Endothelial cell of umbilical vein (primary cell): ENCODE data around the gene PROC. TPM values are rescaled to one million over a fixed set of nuclear protein-coding genes. Genes with fewer than 3 reads are reported as not detected.

Experiments used
- BruUV-seq: library from RNA; stranded (reverse); fragments of 400-500 nt; replicated peaks from 2 replicates; lab custom pipeline; 2021; lab: Mats Ljungman, UMichigan
- CTCF ChIA-PET: fragments of 300-600, 350-600 bp; sonication (Branson Sonifier 250); formaldehyde crosslinking; loops from one replicate; lab custom pipeline; 2021; ENCODE audit warnings: antibody characterized with exemption, inconsistent platforms; lab: Charles Lee
- POLR2A ChIA-PET: fragments of 300-600, 350-600 bp; sonication (Branson Sonifier 250); formaldehyde crosslinking; loops from one replicate; lab custom pipeline; 2021; ENCODE audit warnings: antibody characterized with exemption, inconsistent platforms; lab: Charles Lee
- DNase-seq: peaks from one replicate; pipeline ENCODE4 v3.0.0-alpha.2; 2011; ENCODE audit warnings: low read depth, low spot score
- FAIRE-seq: peaks from 2 replicates; lab custom pipeline; 2011; peaks lifted over from hg19 to GRCh38; lab: Jason Lieb, UNC
- H2AFZ ChIP-seq: 2 replicates; pipeline ENCODE4 v1.6.0; 2012; ENCODE audit warnings: low read depth, low read length, control low read depth, inconsistent platforms
- H3K27ac ChIP-seq: 2 replicates; pipeline ENCODE4 v1.5.1; 2011; ENCODE audit warnings: low read depth, mild to moderate bottlenecking, control low read depth, low read length, moderate library complexity; ENCODE audit not compliant: insufficient read depth
- H3K27me3 ChIP-seq, 2 experiments: 2 replicates each; pipeline versions ENCODE4 v1.6.0 to v1.6.1; 2011; ENCODE audit warnings: low read length in 2 of 2, mixed read lengths in 1 of 2; ENCODE audit not compliant: control insufficient read depth in 2 of 2, insufficient read depth in 2 of 2
- H3K36me3 ChIP-seq, 2 experiments: 2 replicates in 1 of 2; 3 replicates in 1 of 2; pipeline ENCODE4 v1.5.1; 2011; ENCODE audit warnings: low read length in 2 of 2, mild to moderate bottlenecking in 1 of 2, moderate library complexity in 1 of 2; ENCODE audit not compliant: control insufficient read depth in 2 of 2, insufficient read depth in 2 of 2; ENCODE audit errors: extremely low read depth in 1 of 2
- H3K4me1 ChIP-seq: 3 replicates; pipeline ENCODE4 v1.5.1; 2011; ENCODE audit warnings: mild to moderate bottlenecking, low read length; ENCODE audit not compliant: control insufficient read depth, insufficient read depth; ENCODE audit errors: extremely low read depth
- H3K4me2 ChIP-seq: 2 replicates; pipeline ENCODE4 v1.6.1; 2011; ENCODE audit warnings: low read length, control low read depth, mixed read lengths; ENCODE audit not compliant: insufficient read depth
- H3K4me3 ChIP-seq, 3 experiments: fragments of 200-600 bp in 1 of 3; sonication (generic), shearing (Covaris generic) in 1 of 3; replicated peaks in 1 of 3; 2 replicates each; pipeline ENCODE4 v1.5.1; 2011 to 2016; ENCODE audit warnings: control low read depth in 3 of 3, low read length in 3 of 3, mild to moderate bottlenecking in 2 of 3, inconsistent platforms in 1 of 3, low read depth in 1 of 3, moderate library complexity in 1 of 3; ENCODE audit not compliant: insufficient read depth in 1 of 3
- H3K79me2 ChIP-seq: 2 replicates; pipeline ENCODE4 v1.6.0; 2012; ENCODE audit warnings: low read length, inconsistent platforms; ENCODE audit not compliant: control insufficient read depth, insufficient read depth
- H3K9ac ChIP-seq: replicated peaks from 2 replicates; pipeline ENCODE3; 2011; ENCODE audit warnings: low read length, control low read depth; ENCODE audit not compliant: insufficient read depth; ENCODE audit errors: extremely low read depth
- H3K9me1 ChIP-seq: replicated peaks from 3 replicates; pipeline ENCODE4 v1.6.0; 2011; ENCODE audit warnings: mild to moderate bottlenecking, low read length; ENCODE audit not compliant: control insufficient read depth, insufficient read depth; ENCODE audit errors: extremely low read depth
- H3K9me3 ChIP-seq: replicated peaks from 2 replicates; pipeline ENCODE4 v1.5.1; 2012; ENCODE audit warnings: low read length, inconsistent platforms; ENCODE audit not compliant: control insufficient read depth, insufficient read depth
- H4K20me1 ChIP-seq: replicated peaks from 2 replicates; pipeline ENCODE3; 2011; ENCODE audit warnings: mild to moderate bottlenecking, low read length; ENCODE audit not compliant: control insufficient read depth, insufficient read depth; ENCODE audit errors: extremely low read depth
- CTCF ChIP-seq, 2 donors: IDR thresholded peaks; 1 replicate in 1 of 2; 2 replicates in 1 of 2; pipeline ENCODE4 v1.5.1; 2011; ENCODE audit warnings: low read length in 2 of 2, mild to moderate bottlenecking in 2 of 2, moderate library complexity in 2 of 2, control low read depth in 1 of 2, inconsistent platforms in 1 of 2, low read depth in 1 of 2; ENCODE audit not compliant: insufficient read depth in 1 of 2; ENCODE audit errors: extremely low read depth in 1 of 2
- EZH2 ChIP-seq: IDR thresholded peaks from 2 replicates; pipeline ENCODE4 v1.6.1; 2012; ENCODE audit warnings: borderline replicate concordance, low read depth, mild to moderate bottlenecking, moderate library complexity, low read length, inconsistent platforms; ENCODE audit not compliant: severe bottlenecking
- FOS ChIP-seq: IDR thresholded peaks from 2 replicates; pipeline ENCODE4 v1.6.1; 2011; ENCODE audit warnings: mild to moderate bottlenecking, low read length, moderate library complexity, borderline replicate concordance; ENCODE audit not compliant: insufficient read depth
- GATA2 ChIP-seq: IDR thresholded peaks from 2 replicates; pipeline ENCODE4 v1.7.0; 2011; ENCODE audit warnings: low read depth, mild to moderate bottlenecking, moderate library complexity, mixed read lengths, low read length; ENCODE audit not compliant: insufficient read length, insufficient read depth
- JUN ChIP-seq: IDR thresholded peaks from 2 replicates; pipeline ENCODE4 v1.6.1; 2011; ENCODE audit warnings: borderline replicate concordance, low read depth; ENCODE audit not compliant: insufficient read length, insufficient read depth
- MAX ChIP-seq: IDR thresholded peaks from 2 replicates; pipeline ENCODE4 v1.6.1; 2011; ENCODE audit not compliant: insufficient read depth, insufficient read length
- MYC ChIP-seq: IDR thresholded peaks from one replicate; pipeline ENCODE4 v1.6.1; 2011; ENCODE audit warnings: mild to moderate bottlenecking, low read depth, low read length
- POLR2A ChIP-seq: IDR thresholded peaks from 2 replicates; pipeline ENCODE4 v1.6.1; 2012; ENCODE audit warnings: low read depth, mild to moderate bottlenecking, control low read depth, low read length
- POLR2AphosphoS5 ChIP-seq: IDR thresholded peaks from 2 replicates; pipeline ENCODE4 v1.6.1; 2012; ENCODE audit warnings: low read depth, mild to moderate bottlenecking, control low read depth, low read length, moderate library complexity; ENCODE audit not compliant: insufficient read depth
- dilution Hi-C: fragments of 300-500 bp; cut with MboI; formaldehyde crosslinking; loops from one replicate; pipeline ENCODE4 v1.15.0; 2019; ENCODE audit warnings: low sequenced_read_pairs; ENCODE audit not compliant: extremely low pct_ligation_motif_present
- intact Hi-C: fragments of 100-400 bp; cut with micrococcal nuclease; formaldehyde crosslinking; loops from one replicate; pipeline ENCODE4 v1.10.0; 2022
- polyA plus RNA-seq, 4 experiments: library from polyadenylated mRNA; depleted of rRNA in 3 of 4; stranded (reverse) in 3 of 4; unstranded in 1 of 4; fragments of >200 nt; gene quantifications; 2 replicates each; pipeline versions ENCODE4 v1.2.1 to v1.2.3, GENCODE V29; 2011 to 2012; ENCODE audit warnings: missing spikeins in 1 of 4
- total RNA-seq: library from RNA; stranded (reverse); gene quantifications from 2 replicates; pipeline ENCODE4 v1.2.3, GENCODE V29; 2021

Gene PROC
- total and polyA plus RNA-seq, 2 donors (not counting 3 experiments of a cell fraction or from before 2014, with no cell fraction given) = not detected

GRCh38 chr2:127392133-127392827, 25.9 kb upstream of the PROC start:
- CTCF ChIA-PET = no interaction called here
- BruUV-seq = no TSS peak
- POLR2A ChIA-PET = no interaction called here
- dilution Hi-C loops (no loop called here), intact Hi-C loops (no loop called here)
- H3K9me3 ChIP-seq = no peaks in the 10 kb centered on the region
- H3K9ac ChIP-seq = no peak overlapping the region
- no peaks in the 10 kb centered on the region for H3K79me2 ChIP-seq
- TF ChIP-seq MAX = no peak
- TF ChIP-seq EZH2 = no peak
- TF ChIP-seq MYC = no peak
- TF ChIP-seq FOS = no peak
- TF ChIP-seq JUN = no peak
- TF ChIP-seq CTCF (IDR thresholded peaks at IDR 0.05; ENCODE audit: extremely low read depth in 1 of 2, insufficient read depth in 1 of 2, low read depth in 1 of 2, low read length in 2 of 2) = no peak
- TF ChIP-seq POLR2AphosphoS5 = no peak
- TF ChIP-seq POLR2A = no peak
- no peak for TF ChIP-seq GATA2
- no peaks in the 10 kb centered on the region for H3K27me3 ChIP-seq
- H3K27ac ChIP-seq = no peak overlapping the region
- no peak for DNase-seq
- H3K4me3 ChIP-seq = no peak overlapping the region
- H3K9me1 ChIP-seq = no peaks in the 10 kb centered on the region
- H3K4me2 ChIP-seq = no peak overlapping the region
- H4K20me1 ChIP-seq = no peaks in the 10 kb centered on the region
- FAIRE-seq = no peak
- no peak overlapping the region for H2AFZ ChIP-seq
- H3K36me3 ChIP-seq = no peaks in the 10 kb centered on the region
- peaks cover 5% of the 10 kb centered on the region for H3K4me1 ChIP-seq
